ENCODE data around the gene ADPRH. TPM values are rescaled to one million over a fixed set of nuclear protein-coding genes. Genes with fewer than 3 reads are reported as not detected.

ADPRH gene
- total RNA-seq, 1 donor from 2014 or later: 8.6 TPM

- no peak for DNase-seq (ENCODE audit: low spot score)
Measured at GRCh38 chr3:119628816-119629445, 49.6 kb downstream of the ADPRH start.

- DNase-seq (ENCODE audit: low spot score): no peak
Measured at GRCh38 chr3:119630128-119630879, 51.0 kb downstream of the ADPRH start.

GRCh38 chr3:119630880-119631329, 51.6 kb downstream of the ADPRH start:
- no peak for DNase-seq (ENCODE audit: low spot score)

- no peak for DNase-seq (ENCODE audit: low spot score)
Measured at GRCh38 chr3:119631516-119631915, 52.2 kb downstream of the ADPRH start.

- no peak for DNase-seq (ENCODE audit: low spot score)
Measured at GRCh38 chr3:119632216-119632615, 52.9 kb downstream of the ADPRH start.

GRCh38 chr3:119632829-119633228, 53.5 kb downstream of the ADPRH start:
- DNase-seq (ENCODE audit: low spot score): no peak

GRCh38 chr3:119635719-119636118, 56.4 kb downstream of the ADPRH start:
- DNase-seq (ENCODE audit: low spot score): no peak

- no peak for DNase-seq (ENCODE audit: low spot score)
Measured at GRCh38 chr3:119636249-119636648, 57.0 kb downstream of the ADPRH start.

GRCh38 chr3:119636891-119637611, 57.8 kb downstream of the ADPRH start:
- no peak for DNase-seq (ENCODE audit: low spot score)

GRCh38 chr3:119637679-119638477, 58.6 kb downstream of the ADPRH start:
- no peak for DNase-seq (ENCODE audit: low spot score)

Other genes with a start within 250 kb of the ADPRH start
- gene TMEM39A, start 115.9 kb upstream of the ADPRH start, total RNA-seq: 37.0 TPM
- gene POGLUT1, start 110.5 kb upstream of the ADPRH start, total RNA-seq: 34.7 TPM
- 93.8 TPM for gene TIMMDC1, start 80.9 kb upstream of the ADPRH start, total RNA-seq
- gene CD80, start 19.9 kb upstream of the ADPRH start, total RNA-seq: 0.26 TPM
- gene PLA1A, start 18.4 kb downstream of the ADPRH start, total RNA-seq: 1.6 TPM
- 13.9 TPM for gene POPDC2, start 81.1 kb downstream of the ADPRH start, total RNA-seq
- gene COX17, start 97.9 kb downstream of the ADPRH start, total RNA-seq: 29.7 TPM
- 5.8 TPM for gene CFAP91, start 123.5 kb downstream of the ADPRH start, total RNA-seq
- gene NR1I2, start 202.6 kb downstream of the ADPRH start, total RNA-seq: 1.2 TPM

Measured in ureter (tissue), 1 donor.